Activated CD4-positive, CD25-positive, alpha-beta regulatory T cell treated with anti-CD3 and anti-CD28 coated beads, Interleukin-2, amount 50 U/mL, for 24 hours (primary cell): ENCODE measurements around the gene ATP1A1.

ENCODE experiments used
- ATAC-seq, 2 donors: fragments of 150-1000 bp; cut with Tn5 transposase; one replicate each; pipeline ENCODE4 v1.10.0; 2021; ENCODE audit warnings: mild to moderate bottlenecking in 1 of 2, moderate library complexity in 1 of 2

ATP1A1 gene

DNA sequence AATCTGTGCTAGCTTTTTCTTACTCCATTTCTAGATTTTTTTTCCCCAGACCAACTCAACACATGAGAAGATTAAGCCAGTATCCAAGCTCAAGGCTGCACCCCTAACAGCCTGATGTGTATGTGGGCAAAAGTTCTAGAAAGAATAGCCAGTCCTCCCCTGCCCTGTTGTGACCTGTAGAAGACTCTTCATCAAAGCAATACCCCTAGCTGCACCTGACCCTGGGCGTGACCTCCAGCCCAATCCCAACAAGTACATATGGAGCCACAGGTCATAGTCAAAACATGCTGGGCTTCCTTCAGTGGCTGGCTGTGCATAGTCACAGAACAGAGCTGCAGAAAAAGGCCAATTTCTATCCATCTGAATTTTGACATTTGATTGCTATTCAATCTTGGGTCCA is 72.5 kb downstream of the ATP1A1 start:
- ATAC-seq, result no peak

- no peak for ATAC-seq
Measured at GRCh38 chr1:116446686-116447085, 73.6 kb downstream of the ATP1A1 start.

GRCh38 chr1:116448785-116449385 is 75.8 kb downstream of the ATP1A1 start:
- ATAC-seq, result no peak

GRCh38 chr1:116449578-116449977 is 76.5 kb downstream of the ATP1A1 start:
- ATAC-seq, result no peak

GRCh38 chr1:116451702-116452101 is 78.7 kb downstream of the ATP1A1 start:
- ATAC-seq, result no peak

DNA sequence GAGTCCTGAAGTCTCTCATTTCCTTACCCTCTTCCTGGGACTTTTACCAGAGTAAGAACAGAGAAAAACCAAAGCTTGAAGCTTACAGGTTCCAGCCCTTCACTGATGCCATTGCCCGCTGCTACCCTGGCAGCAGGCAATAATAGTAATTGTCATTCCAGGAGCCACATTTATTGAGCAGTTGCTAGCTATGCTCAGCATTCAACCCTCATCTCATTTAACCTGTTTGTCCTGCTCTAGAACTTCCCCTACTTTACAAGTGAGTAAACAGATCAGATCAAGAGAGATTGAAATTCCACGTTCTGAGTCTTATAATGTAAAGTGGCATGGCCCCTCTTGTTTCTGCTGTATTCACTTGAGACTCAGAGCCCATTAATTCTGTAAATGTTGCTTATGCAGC is 80.4 kb downstream of the ATP1A1 start:
- no peak for ATAC-seq

DNA sequence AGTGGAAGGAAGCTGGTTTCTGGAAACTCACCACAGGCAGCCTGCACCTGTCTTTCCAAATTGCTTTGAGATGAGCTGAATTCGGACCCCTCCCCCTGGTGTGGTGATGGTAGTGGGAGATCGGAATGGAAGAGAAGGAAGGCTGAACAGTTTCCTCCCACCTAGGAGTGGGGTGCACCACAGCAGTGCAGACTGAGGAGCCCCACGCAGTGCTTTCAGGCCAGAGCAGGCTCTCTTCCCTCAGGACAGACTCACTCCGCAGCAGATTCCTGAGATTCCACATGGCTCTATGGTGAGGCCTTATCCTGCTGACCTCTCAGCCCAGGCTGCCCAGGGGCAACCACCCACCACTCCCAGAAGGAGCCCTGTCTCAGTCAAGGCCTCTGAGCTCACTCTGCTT is 80.9 kb downstream of the ATP1A1 start:
- ATAC-seq, result no peak
